Panc1 (cell line): ENCODE data around the gene BCAS3. TPM values are rescaled to one million over a fixed set of nuclear protein-coding genes. Genes with fewer than 3 reads are reported as not detected.

Experiments used
- ATAC-seq: fragments of 200-7000 bp; cut with Tn5 transposase; 2 replicates; pipeline ENCODE4 v1.9.1; 2020; ENCODE audit warnings: mild to moderate bottlenecking, moderate library complexity
- BruUV-seq: library from RNA; stranded (reverse); fragments of 400-500 nt; replicated peaks from 2 replicates; lab custom pipeline; 2021; lab: Mats Ljungman, UMichigan
- CTCF ChIA-PET: fragments of 300-600 bp; sonication (Branson Sonifier 250); formaldehyde crosslinking; loops from one replicate; lab custom pipeline; 2022; ENCODE audit warnings: antibody characterized with exemption; lab: Charles Lee
- POLR2A ChIA-PET: fragments of 300-600 bp; sonication (Branson Sonifier 250); formaldehyde crosslinking; loops from one replicate; lab custom pipeline; 2022; ENCODE audit warnings: antibody characterized with exemption; lab: Charles Lee
- DNase-seq: peaks from one replicate; pipeline ENCODE4 v3.0.0-alpha.2; 2010; ENCODE audit warnings: low read depth, low spot score
- H3K27ac ChIP-seq: 2 replicates; pipeline ENCODE4 v1.5.1; 2011; ENCODE audit warnings: mild to moderate bottlenecking, low read length, inconsistent platforms
- H3K27me3 ChIP-seq: fragments of 200-500 bp; sonication (Bioruptor generic); 2 replicates; pipeline ENCODE4 v1.6.0; 2014; ENCODE audit warnings: low read length, inconsistent platforms; ENCODE audit not compliant: control insufficient read depth, insufficient read depth
- H3K36me3 ChIP-seq: fragments of 200-500 bp; sonication (Bioruptor generic); 2 replicates; pipeline ENCODE4 v1.5.1; 2014; ENCODE audit warnings: inconsistent platforms, mild to moderate bottlenecking, low read length, moderate library complexity; ENCODE audit not compliant: control insufficient read depth, insufficient read depth
- H3K4me1 ChIP-seq: 2 replicates; pipeline ENCODE4 v1.5.1; 2011; ENCODE audit warnings: inconsistent platforms, mild to moderate bottlenecking, low read length, moderate library complexity; ENCODE audit not compliant: control insufficient read depth, insufficient read depth
- H3K4me3 ChIP-seq, 2 experiments: 2 replicates each; pipeline ENCODE4 v1.5.1; 2011 to 2012; ENCODE audit warnings: low read depth in 2 of 2, low read length in 2 of 2, mild to moderate bottlenecking in 2 of 2, inconsistent platforms in 1 of 2, moderate library complexity in 1 of 2
- H3K9me3 ChIP-seq: fragments of 200-500 bp; sonication (Bioruptor generic); 2 replicates; pipeline ENCODE4 v1.5.1; 2014; ENCODE audit warnings: low read depth, mild to moderate bottlenecking, inconsistent platforms, low read length, moderate library complexity; ENCODE audit not compliant: control insufficient read depth, insufficient read depth
- POLR2AphosphoS5 ChIP-seq: IDR thresholded peaks from 2 replicates; pipeline ENCODE4 v1.6.1; 2012; ENCODE audit warnings: mild to moderate bottlenecking, low read depth, low read length, moderate library complexity
- REST ChIP-seq, 2 experiments: IDR thresholded peaks; 2 replicates each; pipeline ENCODE4 v1.6.1; 2011 to 2012; ENCODE audit warnings: low read depth in 2 of 2, control low read depth in 1 of 2, low read length in 1 of 2, mild to moderate bottlenecking in 1 of 2, moderate library complexity in 1 of 2; ENCODE audit not compliant: insufficient read depth in 1 of 2
- SIN3A ChIP-seq: IDR thresholded peaks from 2 replicates; pipeline ENCODE4 v1.6.1; 2012; ENCODE audit warnings: low read depth, mild to moderate bottlenecking, low read length, moderate library complexity, borderline replicate concordance; ENCODE audit not compliant: insufficient read depth
- TCF7L2 ChIP-seq: IDR thresholded peaks from 2 replicates; pipeline ENCODE4 v1.6.1; 2011; ENCODE audit warnings: mild to moderate bottlenecking, low read depth, low read length, inconsistent platforms
- in situ Hi-C: cut with HindIII; loops from 2 replicates; pipeline ENCODE4 v1.10.0; 2016; ENCODE audit warnings: low sequenced_read_pairs, low pct_unique_long_range_greater_than_20kb
- intact Hi-C: fragments of 100-400 bp; cut with micrococcal nuclease; formaldehyde crosslinking; loops from one replicate; pipeline ENCODE4 v1.10.0; 2022; ENCODE audit not compliant: unreplicated experiment
- total RNA-seq: library from RNA; stranded (reverse); gene quantifications from one replicate; pipeline ENCODE4 v1.2.1, GENCODE V29; 2021; ENCODE audit not compliant: unreplicated experiment
- TF ChIP-seq, protein P1 (sequence below): fragments of 450-650 bp; IDR thresholded peaks from 2 replicates; pipeline ENCODE4 v1.5.1; 2017; ENCODE audit warnings: mild to moderate bottlenecking

The BCAS3 gene
- total RNA-seq, 1 experiment from 2014 or later, result 9.3 TPM

DNA sequence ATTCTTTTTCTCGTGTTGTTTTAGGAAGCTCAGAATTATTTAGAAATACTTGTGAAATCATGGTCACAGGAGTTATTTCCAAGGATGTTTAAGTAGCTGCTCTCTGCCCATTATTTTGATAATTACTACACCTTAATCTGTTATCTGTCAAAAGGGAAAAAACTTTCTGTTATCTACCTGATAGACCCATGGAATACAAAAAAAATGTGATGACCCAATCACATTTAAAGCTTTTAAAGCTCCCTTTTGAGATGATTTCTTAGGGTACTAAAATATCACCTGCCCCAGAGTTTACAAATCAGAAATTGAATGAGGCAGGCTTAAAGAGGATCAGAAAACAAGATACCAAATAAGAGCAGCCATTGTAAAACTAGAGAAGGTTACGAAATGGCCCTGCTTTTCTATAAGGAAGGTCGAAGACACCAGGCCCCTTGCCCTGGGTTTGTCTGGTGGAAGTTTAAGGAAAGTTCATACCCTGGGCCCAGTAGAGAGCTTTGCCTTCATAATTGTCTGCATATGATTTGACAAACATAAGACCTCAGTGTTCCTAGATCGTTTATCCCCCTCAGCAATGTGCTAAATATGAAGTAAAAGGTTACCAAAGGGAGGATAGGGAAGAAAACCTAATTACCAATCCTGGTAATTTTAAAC lies 572.1 kb downstream of the BCAS3 start:
- TF ChIP-seq SIN3A, result no peak
- no peak for TF ChIP-seq REST (IDR thresholded peaks at IDR 0.05; ENCODE audit: insufficient read depth in 1 of 2, low read depth in 2 of 2, low read length in 1 of 2)
- TF ChIP-seq, protein P1, sequence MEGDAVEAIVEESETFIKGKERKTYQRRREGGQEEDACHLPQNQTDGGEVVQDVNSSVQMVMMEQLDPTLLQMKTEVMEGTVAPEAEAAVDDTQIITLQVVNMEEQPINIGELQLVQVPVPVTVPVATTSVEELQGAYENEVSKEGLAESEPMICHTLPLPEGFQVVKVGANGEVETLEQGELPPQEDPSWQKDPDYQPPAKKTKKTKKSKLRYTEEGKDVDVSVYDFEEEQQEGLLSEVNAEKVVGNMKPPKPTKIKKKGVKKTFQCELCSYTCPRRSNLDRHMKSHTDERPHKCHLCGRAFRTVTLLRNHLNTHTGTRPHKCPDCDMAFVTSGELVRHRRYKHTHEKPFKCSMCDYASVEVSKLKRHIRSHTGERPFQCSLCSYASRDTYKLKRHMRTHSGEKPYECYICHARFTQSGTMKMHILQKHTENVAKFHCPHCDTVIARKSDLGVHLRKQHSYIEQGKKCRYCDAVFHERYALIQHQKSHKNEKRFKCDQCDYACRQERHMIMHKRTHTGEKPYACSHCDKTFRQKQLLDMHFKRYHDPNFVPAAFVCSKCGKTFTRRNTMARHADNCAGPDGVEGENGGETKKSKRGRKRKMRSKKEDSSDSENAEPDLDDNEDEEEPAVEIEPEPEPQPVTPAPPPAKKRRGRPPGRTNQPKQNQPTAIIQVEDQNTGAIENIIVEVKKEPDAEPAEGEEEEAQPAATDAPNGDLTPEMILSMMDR, result no peak
- no peak for TF ChIP-seq POLR2AphosphoS5
- no peak for TF ChIP-seq TCF7L2
- ATAC-seq (no peak), DNase-seq (no peak)
- Histone ChIP-seq H3K36me3 (no peaks in the 10 kb centered on the region), H3K27me3 (no peaks in the 10 kb centered on the region), H3K9me3 (no peaks in the 10 kb centered on the region), H3K4me1 (0 out of 2 replicates have a peak, but pooled peaks cover 2% of the 10 kb centered on the region), H3K4me3 (no peak overlapping the region), H3K27ac (peak overlapping the region; percentile 71)
- ChIA-PET CTCF (no interaction called here), POLR2A (no interaction called here)
- intact Hi-C loops, result no loop called here
- no TSS peak for BruUV-seq
- in situ Hi-C loops, result no loop called here

DNA sequence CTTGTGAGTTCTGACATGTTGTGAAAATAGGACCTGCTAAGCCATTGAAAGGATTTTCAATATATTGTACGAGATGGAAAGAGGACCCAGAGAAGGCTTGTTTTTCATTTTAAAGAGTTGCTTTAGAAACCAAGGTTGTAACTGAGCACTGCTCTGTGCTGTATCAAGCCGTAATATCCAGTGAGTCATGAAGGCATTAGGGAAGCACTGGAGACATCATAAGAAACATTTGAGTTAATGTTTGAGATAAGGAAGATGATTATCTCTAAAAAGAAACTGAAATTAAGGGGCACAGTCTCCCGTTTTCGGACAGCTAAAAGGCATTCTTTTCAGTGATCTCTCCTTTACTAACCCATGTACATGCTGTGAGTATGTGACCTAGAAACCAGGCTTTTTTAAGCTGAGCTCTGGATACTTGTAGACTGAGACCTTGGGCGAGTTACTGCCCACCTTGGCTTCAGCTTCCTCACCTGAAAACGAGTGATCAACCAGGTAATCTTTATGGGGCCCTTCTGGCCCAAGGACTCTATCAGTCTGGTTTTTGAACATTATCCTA lies 572.8 kb downstream of the BCAS3 start:
- Histone ChIP-seq H3K4me3 (no peak overlapping the region), H3K36me3 (no peaks in the 10 kb centered on the region), H3K9me3 (no peaks in the 10 kb centered on the region), H3K27me3 (no peaks in the 10 kb centered on the region), H3K27ac (peak overlapping the region; percentile 71), H3K4me1 (0 out of 2 replicates have a peak, but pooled peaks cover 2% of the 10 kb centered on the region)
- CTCF ChIA-PET, result no interaction called here
- no TSS peak for BruUV-seq
- in situ Hi-C loops (no loop called here), intact Hi-C loops (no loop called here)
- POLR2A ChIA-PET, result no interaction called here
- DNase-seq, result no peak
- ATAC-seq, result peak; percentile 64
- no peak for TF ChIP-seq SIN3A
- no peak for TF ChIP-seq TCF7L2
- no peak for TF ChIP-seq REST (IDR thresholded peaks at IDR 0.05; ENCODE audit: insufficient read depth in 1 of 2, low read depth in 2 of 2, low read length in 1 of 2)
- TF ChIP-seq POLR2AphosphoS5, result no peak
- TF ChIP-seq, protein P1, result no peak
